Stimulated activated CD4-positive, alpha-beta T cell treated with anti-CD3 and anti-CD28 coated beads, Interleukin-12 subunit alpha, Interleukin-12 subunit beta, amount 100 ng/mL, for 48 hours (primary cell): ENCODE data around the gene SCEL.
"Not testable (repeated sequence)": the region's sequence is repeated elsewhere in the genome, so short reads cannot be mapped to it uniquely, and the experiment has no call there.

Experiments used
- DNase-seq, 3 donors: peaks; one replicate each; pipeline ENCODE4 v3.0.0-alpha.2; 2020; ENCODE audit warnings: low read depth in 2 of 3, low spot score in 1 of 3

Gene SCEL, protein sequence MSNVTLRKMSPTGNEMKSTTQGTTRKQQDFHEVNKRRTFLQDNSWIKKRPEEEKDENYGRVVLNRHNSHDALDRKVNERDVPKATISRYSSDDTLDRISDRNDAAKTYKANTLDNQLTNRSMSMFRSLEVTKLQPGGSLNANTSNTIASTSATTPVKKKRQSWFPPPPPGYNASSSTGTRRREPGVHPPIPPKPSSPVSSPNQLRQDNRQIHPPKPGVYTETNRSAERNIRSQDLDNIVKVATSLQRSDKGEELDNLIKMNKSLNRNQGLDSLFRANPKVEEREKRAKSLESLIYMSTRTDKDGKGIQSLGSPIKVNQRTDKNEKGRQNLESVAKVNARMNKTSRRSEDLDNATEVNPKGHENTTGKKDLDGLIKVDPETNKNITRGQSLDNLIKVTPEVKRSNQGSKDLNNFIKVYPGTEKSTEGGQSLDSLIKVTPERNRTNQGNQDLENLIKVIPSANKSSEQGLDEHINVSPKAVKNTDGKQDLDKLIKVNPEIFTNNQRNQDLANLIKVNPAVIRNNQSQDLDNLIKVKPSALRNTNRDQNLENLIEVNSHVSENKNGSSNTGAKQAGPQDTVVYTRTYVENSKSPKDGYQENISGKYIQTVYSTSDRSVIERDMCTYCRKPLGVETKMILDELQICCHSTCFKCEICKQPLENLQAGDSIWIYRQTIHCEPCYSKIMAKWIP

DNA sequence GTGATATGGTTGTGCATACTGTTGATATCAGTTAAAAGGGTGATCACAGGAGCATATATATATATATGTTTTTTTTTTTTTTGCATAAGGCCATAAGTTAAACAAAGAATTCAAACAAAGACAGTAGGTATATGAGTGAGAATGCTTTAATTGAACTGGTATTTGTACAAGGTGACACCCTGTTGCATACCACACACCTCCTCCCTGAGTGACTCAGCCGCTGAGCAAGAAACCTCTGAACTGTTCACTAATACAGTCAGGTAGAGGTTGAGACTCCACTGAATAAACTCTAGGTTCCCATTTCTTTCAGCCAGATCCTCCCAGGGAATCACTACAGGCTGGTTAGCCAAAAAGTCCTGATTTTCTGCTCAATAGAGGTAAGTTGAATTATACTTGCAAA lies at the start of gene SCEL:
TSS of gene SCEL (plus strand) at position 259 of the 400 bp plus-strand sequence. CDS start 20,170 bp downstream, outside the sequence.
- DNase-seq: no peak

DNA sequence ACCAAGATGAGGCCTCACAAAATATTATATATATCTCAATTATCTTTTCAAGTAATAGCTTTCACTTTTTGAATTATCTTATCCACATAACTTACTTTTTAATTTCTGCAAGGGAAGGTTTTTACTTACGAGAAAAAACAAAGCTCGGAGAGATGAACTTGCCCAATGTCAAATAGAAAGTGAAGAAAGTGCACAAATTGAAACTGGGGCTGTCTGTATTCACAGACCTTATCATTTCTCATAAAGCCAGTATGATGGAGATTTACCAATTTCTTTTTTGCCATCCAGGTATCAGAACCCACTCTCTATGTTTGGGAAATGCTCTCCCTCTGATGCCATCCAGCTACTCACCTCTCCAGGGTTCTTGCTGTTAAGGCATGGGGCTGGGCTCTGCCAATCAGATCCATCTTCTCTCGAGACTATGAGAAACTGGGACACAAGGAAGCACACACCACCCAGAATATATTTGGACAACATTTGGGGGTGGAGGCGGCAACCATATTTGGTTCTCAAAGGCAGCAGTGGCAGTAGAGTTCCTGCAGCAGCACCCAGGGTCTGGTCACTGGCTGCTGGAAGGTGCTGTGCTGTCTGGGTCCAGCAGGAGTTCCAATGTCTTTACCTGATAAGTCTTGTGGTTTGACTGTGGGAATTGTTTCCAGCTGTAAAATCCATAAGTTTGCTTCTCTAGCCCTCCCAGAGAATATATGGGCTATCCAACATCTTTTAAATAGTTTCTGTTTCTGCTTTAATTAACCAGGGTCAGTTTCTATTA lies 45.8 kb upstream of the SCEL start:
- DNase-seq: no peak

DNA sequence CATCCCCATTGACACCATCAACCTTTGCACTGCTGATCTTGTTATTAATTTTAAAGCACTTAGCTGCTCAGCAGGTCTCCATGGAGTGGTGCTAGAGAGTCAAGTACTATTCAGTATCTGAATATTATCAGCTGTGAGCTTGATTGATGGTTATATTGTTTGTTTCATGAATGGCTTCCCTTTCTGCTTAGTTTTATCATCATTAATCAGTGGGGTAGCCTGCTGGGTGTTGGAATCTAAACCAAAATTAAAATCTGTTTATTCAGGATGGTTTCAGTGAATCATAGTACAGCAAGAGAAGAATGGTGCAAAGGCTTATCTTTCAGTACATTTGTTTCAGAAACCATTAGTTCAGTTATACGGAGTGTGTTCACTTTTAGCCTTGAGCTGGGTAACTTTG lies 42.5 kb upstream of the SCEL start:
- DNase-seq: no peak

DNA sequence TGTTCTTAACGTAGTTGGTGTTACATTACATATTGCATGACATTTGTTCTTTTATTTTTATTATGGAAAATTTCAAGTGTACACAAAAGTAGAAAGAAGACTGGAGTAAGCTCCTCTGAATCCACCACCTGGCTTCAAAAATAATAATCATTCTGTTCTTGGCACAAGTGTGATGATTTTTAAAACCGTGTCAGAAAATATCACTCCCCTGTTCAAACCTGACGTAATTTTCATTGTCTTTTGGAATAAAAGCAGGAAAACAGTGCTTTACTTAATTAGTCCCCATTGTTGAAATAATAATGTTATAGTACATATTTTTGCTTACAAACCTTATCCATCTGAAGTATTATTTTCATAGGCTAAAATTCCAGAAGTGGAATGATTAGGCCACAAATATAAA lies 41.3 kb upstream of the SCEL start:
- no peak for DNase-seq

DNA sequence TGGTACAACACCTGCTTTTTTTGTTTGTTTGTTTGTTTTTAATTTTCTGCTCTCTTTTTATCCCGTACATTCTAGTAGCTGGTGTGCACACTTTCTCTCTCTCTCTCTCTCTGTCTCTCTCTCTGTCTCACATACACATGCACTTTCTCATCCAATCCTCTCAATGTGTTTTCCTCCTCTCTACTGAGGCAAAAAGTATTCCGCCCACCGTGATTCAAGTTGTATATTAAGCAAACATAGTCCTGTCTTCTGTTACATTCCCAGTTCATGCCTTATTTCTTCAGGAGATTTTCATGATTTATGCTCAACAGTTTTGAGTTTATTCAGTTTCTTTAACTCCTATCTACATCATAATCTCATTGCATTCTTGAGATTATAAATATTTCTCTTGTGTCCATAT lies 38.2 kb upstream of the SCEL start:
- no peak for DNase-seq

DNA sequence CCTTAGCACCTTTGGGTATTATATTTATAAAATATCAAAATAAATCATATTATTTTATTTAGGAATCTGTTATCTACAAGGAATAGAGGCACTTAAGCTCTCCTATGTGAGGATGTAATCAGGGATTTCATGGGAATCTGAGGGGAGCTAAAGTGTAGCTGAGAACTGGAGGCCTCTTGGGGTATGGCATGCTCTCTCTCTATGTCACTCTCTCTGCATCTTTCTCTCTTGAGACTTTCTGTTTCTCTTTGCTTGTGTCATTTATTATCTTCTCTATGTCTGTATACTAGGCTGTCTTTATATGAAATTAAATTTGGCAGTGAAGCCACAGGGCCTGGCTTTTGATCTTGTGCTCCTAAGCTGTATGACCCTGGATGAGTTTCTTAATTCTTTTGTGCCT lies 37.7 kb upstream of the SCEL start:
- DNase-seq: no peak

DNA sequence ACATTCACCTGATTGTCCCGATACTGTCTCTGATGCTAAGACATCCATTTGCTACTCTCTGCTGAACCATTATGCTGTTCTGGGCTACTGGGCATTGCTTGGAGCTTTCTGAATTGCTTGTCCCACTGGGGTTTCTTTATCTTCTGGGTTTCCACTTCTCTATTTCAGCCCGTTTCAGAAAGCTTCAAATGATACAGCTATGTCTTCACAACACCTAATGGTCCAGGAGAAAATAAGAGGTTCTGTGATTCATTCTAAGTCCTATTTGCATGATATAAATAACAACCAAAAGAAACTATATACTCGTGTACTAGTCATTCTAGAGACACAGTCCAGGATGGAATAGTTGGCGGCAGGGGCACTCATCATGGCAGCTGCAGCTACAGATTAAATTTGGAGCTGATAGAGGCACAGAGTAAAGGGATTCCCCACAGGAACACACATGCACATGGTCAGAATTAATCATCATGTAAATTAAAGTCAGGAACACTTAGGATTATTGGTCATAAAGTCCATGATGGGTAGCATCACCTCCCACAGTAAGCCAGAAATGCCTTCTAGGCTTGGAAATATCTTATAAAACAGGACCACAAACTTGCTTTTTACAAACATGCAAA lies 33.3 kb upstream of the SCEL start:
- no peak for DNase-seq

DNA sequence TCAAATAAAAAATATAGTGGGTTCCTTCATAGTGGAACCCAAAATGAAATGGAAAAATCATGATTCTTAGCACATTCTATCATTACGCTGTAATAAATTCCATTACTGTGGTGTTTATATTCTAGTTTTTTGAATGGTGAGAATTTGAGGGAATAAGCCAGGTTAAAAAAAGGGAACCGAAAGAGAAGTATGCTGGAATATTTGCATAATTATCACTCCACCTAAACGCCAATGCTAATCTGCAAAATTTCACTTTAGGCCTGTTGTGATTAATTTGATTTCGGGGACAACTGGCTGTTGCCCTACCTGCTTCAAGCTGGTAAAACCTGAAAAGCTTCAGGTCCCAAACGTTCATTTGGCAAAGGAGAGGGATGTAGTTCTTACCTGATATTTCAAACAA lies 32.1 kb upstream of the SCEL start:
- no peak for DNase-seq

DNA sequence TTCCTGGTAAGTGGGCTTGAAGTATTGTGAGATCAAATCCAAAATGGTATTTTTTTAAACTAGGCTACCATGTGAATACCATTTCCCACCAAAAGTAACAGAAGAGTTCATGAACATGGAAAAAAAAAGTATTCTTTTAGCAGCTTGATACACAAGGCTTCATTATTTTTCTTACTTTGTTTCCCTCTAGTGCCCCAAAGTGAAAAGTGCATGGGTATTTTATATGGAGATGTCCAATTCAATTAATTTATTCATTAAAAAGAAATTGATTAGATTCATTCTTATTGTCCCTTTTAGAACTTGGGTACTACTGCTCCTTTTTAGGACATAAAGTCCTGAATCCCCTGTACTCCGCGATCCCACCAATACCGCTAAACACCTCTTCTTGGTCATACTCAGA lies 28.6 kb upstream of the SCEL start:
- no peak for DNase-seq

DNA sequence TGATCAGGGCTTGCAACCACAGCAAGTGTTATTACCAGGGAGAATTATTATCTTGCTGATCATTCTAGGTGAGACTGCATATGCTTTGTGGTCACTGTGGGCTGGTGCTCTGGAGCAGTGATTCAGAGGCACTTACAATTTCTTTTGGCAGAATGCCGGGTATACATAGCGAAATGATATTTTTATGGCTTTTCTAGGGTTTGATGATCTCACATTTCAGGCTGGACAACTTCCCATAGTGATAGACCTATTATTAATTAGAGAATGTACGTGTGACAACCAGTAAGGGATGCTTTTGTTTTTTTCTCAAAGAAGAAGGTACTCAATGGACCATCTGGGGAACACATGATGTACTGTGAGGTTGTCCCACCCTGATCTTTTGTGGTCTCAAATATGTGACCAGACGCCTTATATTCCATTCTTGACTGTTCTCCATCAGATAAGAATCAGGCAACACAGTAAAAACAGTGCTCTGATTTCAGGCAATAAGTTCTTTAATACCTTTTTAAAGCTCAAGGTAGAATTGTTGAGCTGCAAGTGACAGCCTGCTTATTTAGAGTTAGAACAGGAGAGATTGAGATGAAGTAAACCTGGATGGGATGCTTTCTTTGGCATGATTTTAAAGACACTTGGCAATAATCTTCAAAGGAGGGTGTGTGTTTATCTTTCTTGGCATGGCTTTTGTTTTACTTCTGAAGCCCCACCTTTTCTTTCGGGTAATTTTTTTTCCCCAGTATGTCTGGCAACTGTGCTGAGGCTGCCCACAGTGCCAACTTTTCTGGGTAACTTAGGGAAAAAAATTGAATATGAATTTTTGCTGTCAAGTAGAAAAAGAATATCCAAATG lies 27.4 kb upstream of the SCEL start:
- DNase-seq: no peak

DNA sequence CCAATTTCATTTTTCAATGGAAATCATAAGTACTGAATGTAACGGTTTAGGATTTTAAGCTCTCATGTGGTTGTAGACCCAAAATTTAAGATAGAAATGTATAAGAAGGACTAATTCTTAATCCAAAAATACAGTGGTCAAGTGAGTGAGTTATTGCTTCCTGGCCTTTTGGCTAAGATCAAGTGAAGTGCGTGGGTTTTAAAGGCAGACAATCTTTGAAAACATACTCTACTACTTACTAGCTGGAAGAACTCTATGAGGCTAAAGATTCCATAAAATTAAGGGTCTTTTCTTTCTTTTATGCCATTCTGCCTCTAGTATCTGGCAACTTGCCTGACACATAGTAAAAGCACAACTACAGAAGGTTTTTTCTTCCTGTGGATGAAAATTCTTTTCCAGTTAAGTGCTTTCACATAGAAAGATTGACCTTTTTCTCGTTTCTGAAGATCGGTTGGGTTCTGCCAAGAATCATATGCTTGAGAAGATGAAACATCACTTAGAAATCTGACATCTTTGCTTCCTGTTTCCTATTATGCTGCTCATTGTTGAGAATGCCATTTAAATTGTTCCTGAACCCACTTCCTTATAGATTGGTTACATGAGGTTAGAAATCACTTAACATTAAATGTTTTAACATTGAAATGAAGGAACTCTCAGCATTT lies 26.4 kb upstream of the SCEL start:
- DNase-seq: no peak

DNA sequence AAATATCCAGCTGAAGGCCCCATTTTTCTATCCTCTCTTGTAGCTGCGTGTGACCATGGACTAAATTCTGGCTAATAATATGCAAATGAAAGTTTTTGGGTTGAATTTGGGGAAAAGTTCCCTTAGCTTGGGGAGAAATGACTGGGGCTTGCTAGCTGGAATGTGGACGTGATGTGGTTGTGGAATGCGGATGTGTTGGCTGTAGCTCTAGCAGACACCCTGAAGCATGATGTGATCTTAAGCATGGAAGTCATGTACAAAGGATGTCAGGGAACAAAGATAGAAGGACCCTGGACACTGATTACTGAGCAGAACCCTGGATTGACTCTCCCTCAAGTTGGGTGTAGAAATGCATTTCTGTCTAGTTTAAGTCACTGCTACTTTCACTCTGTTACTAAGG lies 25.4 kb upstream of the SCEL start:
- DNase-seq: no peak

DNA sequence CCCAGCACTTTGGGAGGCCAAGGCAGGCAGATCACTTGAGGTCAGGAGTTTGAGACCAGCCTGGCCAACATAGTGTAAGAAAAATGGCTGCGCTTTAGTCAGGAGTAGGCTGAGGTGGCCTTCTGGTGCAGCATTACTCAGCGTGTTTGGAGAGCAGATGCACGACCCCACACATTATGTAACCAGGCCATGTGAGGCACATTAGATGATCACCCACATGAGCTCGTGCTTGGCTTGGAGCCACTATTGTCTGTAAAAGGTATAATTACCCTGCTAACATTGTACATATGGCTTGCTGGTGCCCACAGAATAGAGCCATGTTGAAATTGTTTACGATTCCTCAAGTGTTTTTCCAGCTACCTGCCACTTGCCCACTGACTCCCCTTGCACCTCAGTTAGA lies 24.0 kb upstream of the SCEL start:
- no peak for DNase-seq

DNA sequence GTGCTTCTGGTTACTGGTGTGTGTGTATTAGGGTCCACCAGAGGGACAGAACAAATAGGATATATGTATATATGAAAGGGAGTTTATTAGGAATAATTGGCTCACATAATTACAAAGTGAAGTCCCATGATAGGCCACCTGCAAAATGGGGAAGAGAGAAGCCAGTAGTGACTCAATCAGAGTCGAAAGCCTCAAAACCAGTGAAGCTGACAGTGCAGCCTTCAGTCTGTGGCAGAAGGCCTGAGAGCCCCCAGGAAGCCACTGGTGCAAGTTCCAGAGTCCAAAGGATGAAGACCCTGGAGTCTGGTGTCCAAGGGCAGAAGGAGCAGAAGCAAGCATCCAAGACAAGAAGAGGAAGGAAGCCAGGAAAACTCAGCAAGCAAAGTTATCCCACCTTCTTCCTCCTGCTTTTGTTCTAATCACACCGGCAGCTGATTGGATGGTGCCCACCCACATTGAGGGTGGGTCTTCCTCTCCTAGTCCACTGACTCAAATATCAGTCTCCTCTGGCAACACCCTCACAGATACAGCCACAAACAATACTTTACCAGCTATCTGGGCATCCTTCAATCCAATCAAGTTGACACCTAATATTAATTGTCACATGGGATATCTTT lies 21.7 kb upstream of the SCEL start:
- DNase-seq: no peak

DNA sequence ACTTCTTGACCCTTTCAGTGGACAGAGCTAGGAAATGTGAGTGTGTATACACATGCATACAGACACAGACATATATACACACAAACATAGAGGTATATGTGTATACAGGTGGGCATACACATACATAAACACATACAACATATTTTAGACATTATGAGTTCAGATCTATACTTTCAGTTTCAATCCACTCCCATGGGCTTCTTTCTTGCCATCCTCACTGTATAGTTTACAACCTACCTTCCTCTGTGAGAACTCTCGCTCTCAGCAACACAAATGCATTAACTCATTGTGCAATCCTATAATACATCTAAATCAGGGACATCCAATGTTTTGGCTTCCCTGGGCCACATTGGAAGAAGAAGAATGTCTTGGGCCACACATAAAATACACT lies 21.2 kb upstream of the SCEL start:
- DNase-seq: no peak

DNA sequence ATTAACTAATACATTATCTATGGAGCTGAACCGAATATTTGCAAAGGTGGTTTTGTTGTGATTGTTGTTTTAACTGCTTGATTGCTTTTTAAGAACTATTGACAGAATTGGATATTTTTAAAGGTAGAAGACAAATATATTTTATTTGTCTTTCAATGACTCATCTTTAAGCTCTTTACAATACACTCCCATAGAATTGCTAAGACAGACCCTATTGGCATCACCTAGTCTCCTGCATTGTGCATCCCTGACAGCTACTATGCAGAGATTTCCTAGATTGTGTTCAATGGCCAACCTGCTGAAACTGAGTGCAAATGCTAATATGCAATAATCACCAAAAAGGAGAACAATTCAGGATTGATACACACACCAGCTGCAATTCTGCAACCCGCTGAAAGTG lies 19.7 kb upstream of the SCEL start:
- DNase-seq: no peak

DNA sequence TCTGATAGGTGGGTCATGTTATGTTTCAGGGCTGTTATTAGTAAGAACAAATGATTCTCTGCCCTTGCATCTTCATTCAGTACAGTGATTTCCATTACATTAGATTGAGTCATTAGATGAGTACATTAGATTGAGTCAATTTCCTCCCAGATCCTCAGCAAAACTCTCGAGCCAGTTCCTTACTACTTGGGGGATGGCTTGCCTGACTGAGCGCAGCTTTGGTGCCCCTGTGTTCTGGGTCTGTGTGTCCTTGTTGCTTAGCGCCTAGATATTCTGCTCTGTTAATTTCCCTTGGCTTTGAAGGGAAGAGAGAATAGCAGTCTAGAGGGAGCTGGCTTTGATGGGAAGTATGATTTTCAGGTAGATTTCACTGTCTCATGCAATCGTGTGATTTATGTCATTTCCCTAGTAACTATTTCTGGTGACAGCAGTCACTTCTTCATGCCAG lies 19.1 kb upstream of the SCEL start:
- no peak for DNase-seq

DNA sequence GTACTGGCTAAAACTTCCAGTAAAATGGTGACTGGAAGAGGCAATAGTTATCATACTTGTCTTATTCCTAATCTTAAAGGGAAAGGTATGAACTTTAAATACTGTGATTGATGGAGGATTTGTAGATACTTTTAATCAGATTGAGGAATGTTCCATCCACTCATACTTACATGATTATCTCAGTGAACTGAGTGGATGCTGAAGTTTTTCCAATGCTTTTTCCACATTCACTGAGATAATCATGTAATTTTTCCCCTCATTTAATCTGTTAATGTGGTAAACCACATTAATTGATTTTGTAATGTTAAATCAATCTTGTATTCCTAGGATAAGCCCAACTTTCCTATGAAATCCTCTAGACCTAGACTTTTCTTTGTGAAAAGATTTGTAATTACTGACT lies 17.2 kb upstream of the SCEL start:
- DNase-seq: no peak

DNA sequence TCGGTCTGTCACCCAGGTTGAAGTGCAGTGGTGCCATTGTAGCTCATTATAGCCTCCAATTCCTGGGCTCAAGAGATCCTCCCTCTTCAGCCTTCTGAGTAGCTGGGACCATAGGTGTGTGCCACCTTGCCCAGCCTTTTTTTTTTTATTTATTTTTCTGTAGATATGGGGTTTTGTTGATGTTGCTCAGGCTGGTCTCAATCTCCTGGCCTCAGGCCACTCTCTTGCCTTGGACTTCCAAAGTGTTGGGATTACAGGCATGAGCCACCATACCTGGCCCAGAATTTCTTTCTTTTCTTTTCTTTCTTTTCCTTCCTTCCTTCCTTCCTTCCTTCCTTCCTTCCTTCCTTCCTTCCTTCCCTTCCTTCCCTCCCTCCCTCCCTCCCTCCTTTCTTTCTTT lies 16.1 kb upstream of the SCEL start:
- DNase-seq: not testable (repeated sequence)

DNA sequence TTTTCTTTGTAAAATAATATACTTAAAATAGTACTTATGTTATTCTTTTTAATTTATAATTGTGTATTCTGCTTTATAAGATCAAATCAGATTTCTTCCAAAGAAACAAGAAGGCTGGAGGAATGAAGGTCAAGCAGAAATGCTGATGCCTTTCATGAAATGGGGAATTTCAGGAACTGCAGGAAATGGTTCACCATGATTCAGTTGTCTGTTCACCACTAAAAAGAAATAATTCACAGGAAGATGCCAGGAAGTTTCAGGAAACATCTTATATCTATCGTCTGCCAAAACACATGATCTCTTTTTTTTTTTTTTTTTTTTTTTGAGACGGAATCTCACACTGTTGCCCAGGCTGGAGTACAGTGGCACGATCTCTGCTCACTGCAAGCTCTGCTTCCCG lies 15.7 kb upstream of the SCEL start:
- DNase-seq: no peak
